Medulla oblongata (tissue), 1 donor: ENCODE measurements around the gene SIRT4.

Experiments used
- DNase-seq: peaks from one replicate; pipeline ENCODE4 v3.0.0-alpha.2; 2015; ENCODE audit errors: extremely low spot score

Gene SIRT4

GRCh38 chr12:120278137-120279069 is 23.7 kb upstream of the SIRT4 start:
- DNase-seq = no peak

GRCh38 chr12:120283318-120283717 is 18.8 kb upstream of the SIRT4 start:
- DNase-seq = no peak

- no peak for DNase-seq
These were observed 17.7 kb upstream of the SIRT4 start for GRCh38 chr12:120284381-120284780.

- DNase-seq = no peak
These were observed 15.2 kb upstream of the SIRT4 start for GRCh38 chr12:120286768-120287490.

- DNase-seq = no peak
These were observed 14.6 kb upstream of the SIRT4 start for GRCh38 chr12:120287491-120287890.

GRCh38 chr12:120290609-120291305 is 11.4 kb upstream of the SIRT4 start:
- peak; percentile 33 for DNase-seq

- DNase-seq = no peak
These were observed 9.8 kb upstream of the SIRT4 start for GRCh38 chr12:120292411-120292660.

GRCh38 chr12:120292661-120293531 is 9.2 kb upstream of the SIRT4 start, which contains the start of gene RNU4-1:
Gene RNU4-1 (minus strand): TSS chr12:120293237.
- peak; percentile 91 for DNase-seq

- no peak for DNase-seq
These were observed 12.1 kb downstream of the SIRT4 start for GRCh38 chr12:120314220-120314619.

- DNase-seq = no peak
These were observed 14.7 kb downstream of the SIRT4 start for GRCh38 chr12:120316798-120317223.

- peak; percentile 99 for DNase-seq
These were observed 15.3 kb downstream of the SIRT4 start for GRCh38 chr12:120317224-120318105.

GRCh38 chr12:120321382-120322202 is 19.5 kb downstream of the SIRT4 start:
- DNase-seq = no peak

- no peak for DNase-seq
These were observed 21.7 kb downstream of the SIRT4 start for GRCh38 chr12:120323772-120324171.

- no peak for DNase-seq
These were observed 22.8 kb downstream of the SIRT4 start for GRCh38 chr12:120324841-120325417.

- DNase-seq = no peak
These were observed 25.5 kb downstream of the SIRT4 start, which contains the start of gene PLA2G1B for GRCh38 chr12:120327593-120327992. Gene PLA2G1B (minus strand): TSS chr12:120327779. CDS start chr12:120327753, 26 bp downstream.

GRCh38 chr12:120328228-120328627 is 26.1 kb downstream of the SIRT4 start:
- DNase-seq = no peak

GRCh38 chr12:120331390-120331789 is 29.3 kb downstream of the SIRT4 start:
- no peak for DNase-seq

- DNase-seq = no peak
These were observed 29.9 kb downstream of the SIRT4 start for GRCh38 chr12:120332041-120332440.

- no peak for DNase-seq
These were observed 30.4 kb downstream of the SIRT4 start for GRCh38 chr12:120332523-120332922.
